Activated naive CD4-positive, alpha-beta T cell treated with anti-CD3 and anti-CD28 coated beads, Interleukin-2, amount 50 U/mL, for 72 hours (primary cell): ENCODE data around the gene TMEM245. TPM values are rescaled to one million over a fixed set of nuclear protein-coding genes. Genes with fewer than 3 reads are reported as not detected.
"Not testable (repeated sequence)": the region's sequence is repeated elsewhere in the genome, so short reads cannot be mapped to it uniquely, and the experiment has no call there.

ENCODE experiments used
- ATAC-seq, 2 donors: fragments of 150-1000 bp; cut with Tn5 transposase; 2 replicates each; pipeline ENCODE4 v1.10.0; 2021; ENCODE audit warnings: mild to moderate bottlenecking in 2 of 2, moderate library complexity in 2 of 2
- DNase-seq, 2 donors: peaks; one replicate each; pipeline ENCODE4 v3.0.0; 2021 to 2022; ENCODE audit warnings: low spot score in 2 of 2
- H3K27ac Mint-ChIP-seq, 2 donors: one replicate each; pipeline ENCODE4 v1.8.0; 2022; ENCODE audit warnings: mild to moderate bottlenecking in 2 of 2, mixed read lengths in 2 of 2
- H3K36me3 Mint-ChIP-seq, 2 donors: one replicate each; pipeline ENCODE4 v1.8.0; 2022; ENCODE audit warnings: mixed read lengths in 2 of 2
- H3K9me3 Mint-ChIP-seq, 2 donors: one replicate each; pipeline ENCODE4 v1.8.0; 2022; ENCODE audit warnings: mixed read lengths in 2 of 2
- total RNA-seq, 2 donors: library from RNA; stranded (reverse); gene quantifications; one replicate each; pipeline ENCODE4 v1.2.3, GENCODE V29; 2022

The TMEM245 gene
- total RNA-seq, 2 donors from 2014 or later: 15.7 to 23.5 TPM

DNA sequence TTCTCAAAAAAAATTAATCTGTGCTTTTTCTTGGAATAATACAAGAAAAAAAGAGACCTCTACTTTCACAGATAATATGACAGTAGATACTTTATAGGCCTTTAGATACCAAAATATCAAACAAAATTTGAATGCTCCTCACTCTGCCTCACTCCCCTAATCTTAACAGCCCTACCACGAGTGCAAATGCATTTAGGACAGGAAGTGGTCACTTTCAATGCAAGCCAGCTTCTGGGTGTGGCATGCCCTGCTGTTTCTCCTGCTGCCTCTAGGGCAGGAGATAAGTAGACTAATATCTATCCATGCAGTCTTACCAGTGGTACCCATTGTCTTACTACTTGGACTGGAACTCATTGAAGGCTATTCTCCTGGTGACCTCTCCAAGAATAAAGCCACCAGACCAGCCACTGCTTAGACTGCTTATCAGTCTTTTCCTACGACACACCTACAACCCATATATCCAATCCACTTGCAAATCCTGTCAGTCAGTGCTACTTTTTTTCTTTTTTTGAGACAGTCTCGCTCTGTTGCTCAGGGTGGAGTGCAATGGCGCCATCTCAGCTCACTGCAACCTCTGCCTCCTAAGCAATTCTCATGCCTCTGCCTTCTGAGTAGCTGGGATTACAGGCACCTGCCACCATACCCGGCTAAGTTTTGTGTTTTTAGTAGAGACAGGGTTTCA is 24.3 kb upstream of the TMEM245 start:
- ATAC-seq (peak; percentile 55 to 66), DNase-seq (no peak)
- Mint-ChIP-seq H3K27ac (no peak overlapping the region), H3K36me3 (no peaks in the 10 kb centered on the region), H3K9me3 (no peaks in the 10 kb centered on the region)

DNA sequence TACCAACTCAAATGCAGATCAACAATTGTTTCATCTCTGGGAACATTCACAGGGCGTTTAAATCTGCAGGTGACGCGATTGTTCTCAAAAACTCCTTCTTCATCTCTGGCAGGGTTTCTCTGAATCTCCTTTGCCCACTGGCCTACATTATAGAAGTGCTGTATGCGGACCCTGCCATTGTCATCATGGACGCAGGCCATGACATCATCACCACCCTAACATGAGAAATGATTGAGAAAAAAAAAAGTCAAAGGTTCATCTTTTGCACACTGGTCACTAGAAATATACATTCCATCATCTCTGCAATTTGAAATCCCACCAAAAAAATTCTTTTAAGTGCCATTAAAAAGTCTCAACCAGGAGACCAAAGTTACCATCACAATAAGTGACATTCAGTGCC is 21.6 kb upstream of the TMEM245 start:
- DNase-seq: no peak
- Mint-ChIP-seq H3K36me3 (no peaks in the 10 kb centered on the region), H3K9me3 (no peaks in the 10 kb centered on the region), H3K27ac (no peak overlapping the region)
- ATAC-seq: no peak

DNA sequence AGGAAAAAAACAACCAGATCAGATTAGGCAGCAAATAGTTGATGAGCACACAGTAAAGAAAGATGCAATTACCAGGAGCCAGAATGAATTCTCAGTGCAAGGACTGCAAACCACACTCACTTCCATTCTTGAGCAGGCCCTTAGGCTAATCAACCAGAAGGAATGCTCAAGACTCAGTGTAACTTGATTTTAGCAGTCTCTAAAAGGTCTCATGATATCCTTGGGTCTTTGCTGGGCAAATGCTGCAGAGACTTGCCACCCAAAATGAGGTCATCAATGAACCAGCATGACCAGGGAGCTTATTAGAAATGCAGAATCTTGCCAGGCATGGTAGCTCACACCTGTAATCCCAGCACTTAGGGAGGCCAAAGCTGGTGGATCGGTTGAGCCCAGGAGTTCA is 20.1 kb upstream of the TMEM245 start:
- Mint-ChIP-seq H3K27ac (no peak overlapping the region), H3K36me3 (no peaks in the 10 kb centered on the region), H3K9me3 (no peaks in the 10 kb centered on the region)
- DNase-seq (no peak), ATAC-seq (no peak)

DNA sequence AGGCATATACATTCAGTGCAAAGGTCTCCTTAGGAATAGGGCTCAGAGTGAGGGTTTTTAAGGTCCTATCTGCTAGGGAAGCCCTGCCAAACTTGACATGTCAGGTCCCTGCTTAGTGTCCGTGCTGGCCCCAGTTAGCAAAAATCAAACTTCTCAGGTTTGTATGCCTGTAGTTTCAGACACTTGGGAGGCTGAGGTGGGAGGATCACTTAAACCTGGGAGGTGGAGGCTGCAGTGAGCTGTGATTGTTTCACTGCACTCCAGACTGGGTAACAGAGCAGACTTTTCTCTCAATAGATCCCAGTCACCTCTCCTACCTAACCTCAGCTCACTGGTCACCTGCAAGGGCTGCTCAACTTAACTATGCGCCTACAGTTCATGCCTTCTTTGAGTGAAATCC is 18.7 kb upstream of the TMEM245 start:
- Mint-ChIP-seq H3K36me3 (no peaks in the 10 kb centered on the region), H3K27ac (no peak overlapping the region), H3K9me3 (no peaks in the 10 kb centered on the region)
- ATAC-seq (no peak), DNase-seq (no peak)

DNA sequence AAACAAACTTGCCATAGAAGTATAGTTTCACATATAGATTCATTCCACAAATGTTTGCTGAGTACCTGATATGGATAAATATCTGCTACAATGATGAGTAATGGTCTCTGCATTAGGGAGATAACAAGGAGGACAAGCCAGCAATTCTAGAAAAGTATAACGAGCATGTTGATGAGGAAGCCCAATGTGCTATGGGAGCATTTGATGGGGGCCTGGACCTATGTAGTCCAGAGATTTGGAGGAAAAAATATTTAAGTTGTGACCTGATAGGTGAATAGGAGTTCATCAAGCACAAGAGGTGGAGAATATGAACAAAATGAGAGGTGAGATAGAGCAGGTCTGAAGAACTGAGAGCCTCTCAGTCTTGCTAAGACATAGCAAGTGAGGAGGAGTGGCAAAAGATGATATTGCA is 14.4 kb upstream of the TMEM245 start:
- DNase-seq (no peak), ATAC-seq (no peak)
- H3K9me3 Mint-ChIP-seq: no peaks in the 10 kb centered on the region
- no peak overlapping the region for H3K27ac Mint-ChIP-seq
- no peaks in the 10 kb centered on the region for H3K36me3 Mint-ChIP-seq

DNA sequence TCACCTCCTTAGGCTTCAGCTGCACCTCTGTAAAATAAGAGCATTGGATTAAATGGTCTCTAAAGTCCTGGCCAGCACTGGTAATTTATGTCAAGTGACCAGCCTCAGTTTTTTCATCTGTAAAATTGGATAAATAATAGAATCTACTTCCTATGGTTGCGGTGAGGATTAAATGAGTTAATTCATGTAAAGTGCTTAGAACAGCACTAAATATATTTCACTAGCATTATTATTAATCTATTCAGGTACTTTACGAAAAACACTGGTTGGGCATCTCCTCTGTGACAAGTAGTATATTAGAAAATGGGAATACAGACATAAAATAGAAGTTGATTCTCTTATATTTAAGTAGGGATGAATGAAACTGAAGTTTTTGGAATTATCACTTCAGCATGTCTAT is 13.8 kb upstream of the TMEM245 start:
- Mint-ChIP-seq H3K27ac (no peak overlapping the region), H3K9me3 (no peaks in the 10 kb centered on the region), H3K36me3 (no peaks in the 10 kb centered on the region)
- DNase-seq: no peak
- ATAC-seq: no peak

DNA sequence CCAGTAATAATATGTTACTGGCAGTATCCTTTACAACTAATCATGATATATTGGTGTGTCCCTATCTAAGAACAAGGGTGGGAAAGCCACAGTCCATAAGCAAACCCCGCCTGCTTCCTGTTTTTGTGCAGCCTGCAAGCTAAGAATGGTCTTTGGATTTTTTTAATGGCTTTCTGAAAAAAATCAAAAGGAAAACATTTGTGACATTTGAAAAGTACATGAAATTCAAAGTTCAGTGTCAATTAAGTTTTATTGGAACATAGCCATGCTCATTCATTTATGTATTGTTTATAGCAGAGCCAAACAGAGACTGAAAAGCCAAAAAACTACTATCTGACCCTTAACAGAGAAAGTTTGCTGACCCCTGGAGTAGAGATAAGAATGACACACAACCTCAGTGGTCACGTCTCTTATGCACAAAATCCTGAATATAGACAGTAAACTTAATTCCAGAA is 12.8 kb upstream of the TMEM245 start:
- ATAC-seq: no peak
- H3K36me3 Mint-ChIP-seq: no peaks in the 10 kb centered on the region

DNA sequence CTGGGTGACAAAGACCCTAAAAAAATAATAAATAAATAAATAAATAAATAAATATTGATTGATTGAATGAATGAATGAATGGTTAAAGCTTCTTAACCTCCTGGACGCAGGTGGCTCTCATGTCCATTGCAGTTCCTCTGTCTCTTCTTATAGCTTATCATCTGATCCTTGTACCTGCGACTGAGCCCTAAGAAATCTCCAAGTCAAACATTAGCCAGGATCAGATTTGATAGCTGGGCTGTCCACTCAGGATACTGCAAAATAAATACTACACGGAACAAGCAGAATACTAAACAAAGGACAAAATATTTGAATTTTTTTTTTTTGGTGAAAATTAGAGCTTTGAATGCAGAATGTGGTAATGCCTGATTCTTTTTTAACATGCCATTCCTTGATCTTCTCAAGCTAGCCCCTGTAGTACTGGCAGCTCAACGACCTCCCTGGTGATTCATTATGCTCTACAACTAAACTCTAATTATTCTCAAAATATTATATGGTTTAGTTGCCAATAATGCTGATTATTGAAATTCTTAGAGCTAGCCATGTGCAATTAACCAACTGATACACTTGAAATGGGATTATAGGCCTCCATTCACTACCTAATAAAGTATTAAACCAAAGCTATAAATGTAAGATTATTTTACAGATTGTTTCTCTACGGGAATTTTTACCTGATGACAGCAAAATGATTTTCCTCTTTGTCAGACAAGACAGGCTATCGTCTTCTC is 9.9 kb upstream of the TMEM245 start:
- Mint-ChIP-seq H3K27ac (no peak overlapping the region), H3K36me3 (no peaks in the 10 kb centered on the region), H3K9me3 (no peaks in the 10 kb centered on the region)
- ATAC-seq (no peak), DNase-seq (no peak)

More for the DNA sequence above, 12.8 kb upstream of the TMEM245 start:
- Mint-ChIP-seq H3K27ac (no peak overlapping the region), H3K9me3 (no peaks in the 10 kb centered on the region)
- no peak for DNase-seq

DNA sequence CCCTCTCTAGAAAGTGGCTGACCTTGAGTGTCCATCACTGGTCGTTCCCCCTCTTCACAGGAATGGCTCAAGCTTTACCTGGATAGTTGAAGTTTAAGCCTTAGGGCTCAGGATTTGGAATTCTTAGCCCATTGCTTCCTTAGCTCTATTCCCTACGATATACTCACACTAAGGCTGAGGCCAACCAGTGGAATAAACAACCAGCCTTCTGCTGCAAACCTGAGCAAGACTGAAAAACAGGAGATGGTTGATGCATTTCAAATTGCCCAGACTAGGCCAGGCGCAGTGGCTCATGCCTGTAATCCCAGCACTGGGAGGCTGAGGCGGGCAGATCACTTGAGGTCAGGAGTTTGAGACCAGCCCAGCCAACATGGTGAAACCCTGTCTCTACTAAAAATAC is 6.9 kb upstream of the TMEM245 start:
- not testable (repeated sequence) for H3K27ac Mint-ChIP-seq, ATAC-seq, H3K9me3 Mint-ChIP-seq, H3K36me3 Mint-ChIP-seq, DNase-seq

DNA sequence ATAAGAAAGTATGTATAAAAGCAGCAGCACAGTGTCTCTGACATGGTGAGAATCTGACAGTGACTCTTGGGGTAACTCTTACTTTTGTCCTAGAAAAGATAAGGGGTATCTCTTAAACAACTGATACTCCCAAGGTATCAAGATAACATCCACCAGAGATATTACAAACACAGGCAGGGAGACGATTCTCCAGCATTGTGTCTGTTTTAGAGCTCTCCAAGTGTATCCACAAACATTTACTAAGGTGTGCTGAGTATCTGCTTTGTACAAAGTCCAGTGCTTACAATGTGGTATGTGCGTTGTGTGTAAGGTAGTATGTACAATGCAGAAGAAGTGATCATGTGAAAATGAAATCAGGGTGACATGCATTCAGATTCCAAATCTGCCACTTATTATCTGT is 4.4 kb upstream of the TMEM245 start:
- DNase-seq: no peak
- no peak for ATAC-seq
- no peaks in the 10 kb centered on the region for H3K9me3 Mint-ChIP-seq
- peaks cover 0 to under 1% of the 10 kb centered on the region in 2 donors for H3K36me3 Mint-ChIP-seq
- H3K27ac Mint-ChIP-seq: no peak overlapping the region

DNA sequence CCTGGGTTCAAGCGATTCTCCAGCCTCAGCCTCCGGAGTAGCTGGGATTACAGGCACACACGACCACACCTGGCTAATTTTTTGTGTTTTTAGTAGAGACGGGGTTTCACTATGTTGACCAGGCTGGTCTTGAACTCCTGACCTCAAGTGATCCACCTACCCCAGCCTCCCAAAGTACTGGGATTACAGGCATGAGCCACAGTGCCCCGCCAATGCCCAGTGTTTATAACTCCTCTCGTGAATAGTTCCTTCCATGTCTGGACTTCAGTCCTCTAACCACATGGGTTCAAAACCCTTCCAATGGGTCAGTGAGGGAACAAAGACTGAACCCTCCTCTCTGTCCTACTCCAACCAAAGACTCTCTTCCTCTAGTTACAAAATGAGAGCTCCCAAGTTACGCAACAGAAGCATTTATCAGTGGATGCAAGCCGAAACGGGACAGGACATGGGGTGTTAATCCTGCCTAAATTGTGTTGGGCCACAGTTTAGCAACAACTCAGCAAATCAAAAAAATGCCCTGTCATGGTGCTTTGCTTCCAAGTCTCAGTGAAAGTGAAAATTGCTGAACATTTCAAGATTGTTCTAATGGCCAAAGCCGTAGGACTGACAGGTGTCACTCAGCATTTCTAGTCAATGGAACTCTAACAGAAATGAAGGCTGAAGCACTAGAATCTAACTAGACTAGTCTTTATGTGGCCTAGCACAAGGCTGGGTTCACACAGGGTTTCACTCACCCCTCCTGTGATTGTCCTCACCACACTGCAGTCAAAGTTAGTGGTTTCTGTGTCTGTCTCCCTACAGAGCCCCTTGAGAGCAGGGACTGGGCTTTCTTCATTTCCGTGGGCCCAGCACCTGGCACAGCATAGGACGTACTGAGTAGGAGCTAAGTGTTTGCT is 3.2 kb upstream of the TMEM245 start:
- Mint-ChIP-seq H3K27ac (no peak overlapping the region), H3K9me3 (no peaks in the 10 kb centered on the region), H3K36me3 (peaks cover 7 to 12% of the 10 kb centered on the region in 2 donors)
- no peak for ATAC-seq
- no peak for DNase-seq

DNA sequence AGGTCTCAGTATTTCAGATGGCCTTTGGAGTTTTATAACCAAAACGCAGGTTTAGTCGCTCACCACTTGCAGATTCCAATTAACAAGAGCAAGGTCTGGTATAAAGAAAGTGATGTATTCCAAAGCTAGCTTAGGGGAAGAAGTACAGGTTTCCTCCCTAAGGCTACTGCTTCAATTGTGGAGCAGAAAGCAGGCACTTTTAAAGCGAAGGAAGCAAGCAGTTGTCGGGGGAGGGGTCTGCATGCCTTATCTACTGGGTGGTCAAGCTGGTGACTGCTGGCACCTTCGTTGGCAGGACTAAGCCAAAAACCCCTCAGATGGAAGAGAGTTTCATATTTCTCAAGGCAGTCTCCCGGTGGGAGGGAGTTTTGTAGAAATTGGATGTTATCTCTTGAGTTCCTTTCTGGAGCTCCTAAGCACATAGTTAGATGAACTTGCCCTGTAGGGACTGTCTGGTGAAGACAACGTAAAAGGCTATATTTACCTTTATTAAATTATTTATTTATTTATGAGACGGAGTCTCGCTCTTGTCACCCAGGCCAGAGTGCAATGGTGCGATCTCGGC is 1.6 kb upstream of the TMEM245 start:
- Mint-ChIP-seq H3K9me3 (no peaks in the 10 kb centered on the region), H3K36me3 (peaks cover 21 to 23% of the 10 kb centered on the region in 2 donors), H3K27ac (no peak overlapping the region)
- ATAC-seq (no peak), DNase-seq (no peak)

DNA sequence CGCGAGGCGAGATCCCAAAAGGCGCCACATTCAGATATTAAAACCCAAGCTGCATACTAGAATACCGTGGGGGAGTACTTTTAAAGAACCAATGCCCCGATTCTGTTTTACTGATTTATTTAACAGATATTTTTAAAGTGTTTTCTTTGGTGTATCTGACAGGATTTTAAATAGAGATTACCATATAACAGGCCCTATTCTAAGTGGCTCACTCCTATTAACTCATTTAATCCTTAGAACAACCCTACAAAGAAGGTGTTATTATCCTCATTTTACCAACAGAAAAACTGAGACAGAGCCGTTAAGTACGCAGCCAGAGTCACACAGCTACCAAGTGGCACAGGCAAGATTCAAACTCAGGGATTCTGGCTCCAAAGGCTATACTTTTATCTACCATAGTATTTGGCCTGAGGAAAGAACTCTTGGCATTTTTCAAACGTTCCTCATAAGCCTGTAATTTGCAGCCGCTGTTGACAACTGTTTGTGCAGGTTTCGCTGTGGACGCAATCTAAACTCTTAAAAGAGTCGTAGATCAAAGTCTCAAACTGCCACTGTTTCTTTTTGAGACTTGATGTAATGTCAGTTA is 550 bp upstream of the TMEM245 start:
- no peak for DNase-seq
- no peaks in the 10 kb centered on the region for H3K9me3 Mint-ChIP-seq

DNA sequence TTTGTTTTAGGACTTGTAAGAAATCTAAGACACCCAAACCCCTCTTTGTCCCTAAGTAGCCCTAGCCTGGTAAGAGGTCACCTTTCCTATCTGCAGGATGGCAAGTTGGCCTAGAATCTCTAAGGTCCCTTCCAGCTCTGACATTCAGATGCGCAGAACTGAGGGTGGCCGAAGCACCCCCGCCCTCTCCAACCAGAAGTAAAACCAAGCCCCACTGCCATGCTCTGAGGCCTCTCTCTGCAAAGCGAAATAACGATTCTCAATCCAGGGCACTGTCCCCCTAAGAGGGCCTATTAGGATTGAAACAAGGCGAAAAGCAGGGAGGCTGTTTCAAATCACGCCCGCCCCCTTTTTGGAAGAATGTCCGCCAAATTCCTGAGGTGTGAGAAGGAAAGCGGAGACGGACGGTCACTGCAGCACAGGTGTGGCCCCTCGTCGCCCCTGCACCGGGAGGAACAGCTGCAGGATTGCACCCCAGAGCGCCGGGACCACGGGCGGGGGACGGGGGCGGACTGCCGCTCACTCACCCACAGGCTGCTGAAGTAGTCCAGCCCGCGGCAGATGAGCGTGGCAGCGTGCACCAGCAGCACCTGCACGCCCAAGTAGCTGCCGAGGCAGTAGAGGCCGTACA is 824 bp downstream of the TMEM245 start:
- Mint-ChIP-seq H3K9me3 (no peaks in the 10 kb centered on the region), H3K27ac (peak overlapping the region; percentile 89 to 94), H3K36me3 (peaks cover 21 to 32% of the 10 kb centered on the region in 2 donors)
- DNase-seq (peak in 1 of 2 donors; percentile 21), ATAC-seq (no peak)

More for the DNA sequence above, 550 bp upstream of the TMEM245 start:
- Mint-ChIP-seq H3K27ac (peak overlapping the region; percentile 30 to 89), H3K36me3 (peaks cover 21 to 23% of the 10 kb centered on the region in 2 donors)
- no peak for ATAC-seq

DNA sequence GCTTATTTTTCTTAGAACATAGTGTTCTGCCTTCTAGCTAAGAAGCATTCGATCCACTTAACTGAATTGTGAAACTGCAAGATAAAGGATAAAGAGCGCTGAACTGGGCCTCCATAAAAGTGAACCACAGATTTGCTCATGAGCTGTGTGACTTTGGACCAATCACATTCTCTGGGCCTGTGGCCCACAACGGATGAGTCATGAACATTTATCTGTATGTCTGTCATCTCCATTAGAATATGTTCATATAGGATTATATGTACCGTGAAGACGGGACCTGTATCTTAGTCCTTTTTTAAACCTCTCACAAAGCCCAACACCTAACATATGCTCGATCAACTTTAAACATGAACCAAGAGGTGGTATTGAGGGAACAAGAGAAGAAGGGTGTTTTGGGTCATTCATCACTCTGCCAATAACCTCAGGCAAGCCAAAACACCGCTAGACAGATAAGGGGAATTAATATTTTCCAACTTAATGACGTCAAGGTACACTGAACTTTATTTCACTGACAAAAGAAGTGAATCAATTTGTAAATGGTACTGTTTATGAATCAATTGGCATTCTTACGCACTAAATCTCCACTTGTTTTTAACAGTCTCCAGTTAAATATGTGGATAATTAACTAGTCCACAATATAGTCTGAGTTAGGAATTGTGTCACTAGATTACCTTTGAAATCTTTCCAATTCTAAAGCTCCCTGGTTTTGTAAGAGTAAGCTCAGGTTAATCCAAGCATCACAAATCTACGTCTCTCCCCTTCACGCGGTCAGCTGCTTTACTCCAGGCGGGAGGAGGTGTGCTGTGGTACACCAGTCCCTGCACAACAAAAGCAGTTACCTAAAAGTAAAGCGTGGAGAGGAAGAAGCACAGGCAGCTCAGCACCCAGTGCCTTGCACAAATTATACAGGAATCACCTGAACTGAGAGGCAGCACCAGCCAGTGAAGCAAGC is 1.6 kb downstream of the TMEM245 start:
- DNase-seq (peak in 1 of 2 donors; percentile 33), ATAC-seq (peak; percentile 39 to 62)
- Mint-ChIP-seq H3K36me3 (peaks cover 21 to 34% of the 10 kb centered on the region in 2 donors), H3K27ac (peak overlapping the region; percentile 89 to 94), H3K9me3 (no peaks in the 10 kb centered on the region)
